ENCODE measurements around the gene DAND5. TPM values are rescaled to one million over a fixed set of nuclear protein-coding genes. Genes with fewer than 3 reads are reported as not detected.

Gene DAND5
- total and polyA plus RNA-seq, 2 of the 13 experiments (the other 11 are each of a cell fraction or from before 2014, with no cell fraction given), result 0.04 TPM; not detected in 1

- TF ChIP-seq LRRFIP1 (CRISPR knock-in tag; conservative IDR thresholded peaks at IDR 0.05) (no peak), PLRG1 (conservative IDR thresholded peaks at IDR 0.05) (no peak), SSRP1 (CRISPR knock-in tag; IDR thresholded peaks at IDR 0.05) (no peak), ZNF17 (CRISPR knock-in tag; IDR thresholded peaks at IDR 0.05) (0 out of 2 replicates have a peak, but pooled peaks have one; percentile 47), TIGD3 (CRISPR knock-in tag; IDR thresholded peaks at IDR 0.05; ENCODE audit: borderline replicate concordance) (no peak), ZBTB42 (CRISPR knock-in tag; IDR thresholded peaks at IDR 0.05) (0 out of 2 replicates have a peak, but pooled peaks have one; percentile 50), MLX (CRISPR knock-in tag; IDR thresholded peaks at IDR 0.05) (no peak), GATAD1 (CRISPR knock-in tag; IDR thresholded peaks at IDR 0.05) (peak; percentile 88), AGO2 (optimal IDR thresholded peaks at IDR 0.05; ENCODE audit: low read depth, low read length) (peak; percentile 61), PATZ1 (CRISPR knock-in tag; IDR thresholded peaks at IDR 0.05) (peak; percentile 78), MAFF (IDR thresholded peaks at IDR 0.05; ENCODE audit: low read depth, low read length) (no peak), ZSCAN25 (CRISPR knock-in tag; IDR thresholded peaks at IDR 0.05) (peak; percentile 47; the same call in 1 of the 2 replicates), SP1 (IDR thresholded peaks at IDR 0.05) (no peak), SP1 (CRISPR knock-in tag; IDR thresholded peaks at IDR 0.05) (0 out of 2 replicates have a peak, but pooled peaks have one; percentile 41), GPN1 (CRISPR knock-in tag; IDR thresholded peaks at IDR 0.05; ENCODE audit: borderline replicate concordance) (no peak), KAT2B (IDR thresholded peaks at IDR 0.05; ENCODE audit: borderline replicate concordance, low read depth, low read length) (no peak), RFXAP (CRISPR knock-in tag; IDR thresholded peaks at IDR 0.05; ENCODE audit: borderline replicate concordance) (no peak; the same call in 1 of the 2 replicates), GABPB1 (CRISPR knock-in tag; IDR thresholded peaks at IDR 0.05) (peak; percentile 75; the same call in 1 of the 2 replicates), ZKSCAN1 (IDR thresholded peaks at IDR 0.05; ENCODE audit: low read length) (peak; percentile 68; the same call in 1 of the 2 replicates), ZNF800 (CRISPR knock-in tag; IDR thresholded peaks at IDR 0.05) (no peak), JUN (CRISPR knock-in tag; IDR thresholded peaks at IDR 0.05) (no peak), HCFC1 (IDR thresholded peaks at IDR 0.05; ENCODE audit: low read depth, low read length) (peak; percentile 45; the same call in 1 of the 2 replicates)
These were observed 12.7 kb upstream of the DAND5 start, which contains the start of gene GADD45GIP1 (continued) for GRCh38 chr19:12956446-12957388.

Data from HepG2 (cell line).